Naive B cell (primary cell): ENCODE measurements around the gene LPCAT2. TPM values are rescaled to one million over a fixed set of nuclear protein-coding genes. Genes with fewer than 3 reads are reported as not detected.

Experiments used
- ATAC-seq, 2 donors: fragments of 150-1000 bp; cut with Tn5 transposase; 2 replicates each; pipeline ENCODE4 v1.10.0; 2021; ENCODE audit warnings: low read depth in 2 of 2, mild to moderate bottlenecking in 2 of 2, moderate library complexity in 2 of 2
- DNase-seq: peaks from one replicate; pipeline ENCODE4 v3.0.0; 2022
- H3K27ac Mint-ChIP-seq, 6 donors: one replicate each; pipeline ENCODE4 v1.8.0; 2020 to 2022; ENCODE audit warnings: mild to moderate bottlenecking in 6 of 6, mixed read lengths in 6 of 6, moderate library complexity in 5 of 6, inconsistent platforms in 2 of 6
- H3K27me3 Mint-ChIP-seq, 3 donors: one replicate each; pipeline ENCODE4 v1.8.0; 2021 to 2022; ENCODE audit warnings: mixed read lengths in 3 of 3, mild to moderate bottlenecking in 1 of 3
- H3K36me3 Mint-ChIP-seq, 2 donors: one replicate each; pipeline ENCODE4 v1.8.0; 2020 to 2022; ENCODE audit warnings: mixed read lengths in 2 of 2, inconsistent platforms in 1 of 2, mild to moderate bottlenecking in 1 of 2
- H3K4me1 Mint-ChIP-seq, 3 donors: one replicate each; pipeline ENCODE4 v1.8.0; 2020 to 2022; ENCODE audit warnings: mixed read lengths in 3 of 3, inconsistent platforms in 1 of 3, mild to moderate bottlenecking in 1 of 3, moderate library complexity in 1 of 3
- H3K4me3 Mint-ChIP-seq, 8 donors: one replicate each; pipeline ENCODE4 v1.8.0; 2020 to 2022; ENCODE audit warnings: mild to moderate bottlenecking in 8 of 8, mixed read lengths in 8 of 8, moderate library complexity in 8 of 8, inconsistent platforms in 2 of 8
- H3K9me3 Mint-ChIP-seq, 7 donors: one replicate each; pipeline ENCODE4 v1.8.0; 2020 to 2022; ENCODE audit warnings: mixed read lengths in 7 of 7, mild to moderate bottlenecking in 5 of 7, inconsistent platforms in 2 of 7, moderate library complexity in 1 of 7
- polyA plus RNA-seq, 6 donors: library from polyadenylated mRNA; unstranded; fragments of 300-500 nt; fragmentation: Illumina TruSeq; gene quantifications; one replicate each; pipeline ENCODE4 v1.2.3, GENCODE V29; 2021; ENCODE audit warnings: low read depth in 6 of 6

LPCAT2 gene
- polyA plus RNA-seq, 6 donors from 2014 or later = 0.53 to 1.3 (median 0.61) TPM; not detected in 1

- ATAC-seq (no peak), DNase-seq (no peak)
- Mint-ChIP-seq H3K4me1 (no peaks in the 10 kb centered on the region), H3K27ac (no peak overlapping the region), H3K36me3 (no peaks in the 10 kb centered on the region), H3K9me3 (peaks cover 0 to 8% (median 5%) of the 10 kb centered on the region in 7 donors), H3K4me3 (no peak overlapping the region), H3K27me3 (peaks cover 0 to 11% (median 0%) of the 10 kb centered on the region in 3 donors)
Observed at GRCh38 chr16:55622930-55623561, 114.2 kb downstream of the LPCAT2 start.

GRCh38 chr16:55623640-55624039 lies 114.8 kb downstream of the LPCAT2 start:
- DNase-seq = no peak
- H3K27me3 Mint-ChIP-seq = peaks cover 0 to 6% (median 4%) of the 10 kb centered on the region in 3 donors
- H3K9me3 Mint-ChIP-seq = peaks cover 0 to 8% (median 5%) of the 10 kb centered on the region in 7 donors
- no peaks in the 10 kb centered on the region for H3K4me1 Mint-ChIP-seq
- H3K27ac Mint-ChIP-seq = no peak overlapping the region
- ATAC-seq = no peak
- no peak overlapping the region for H3K4me3 Mint-ChIP-seq
- H3K36me3 Mint-ChIP-seq = no peaks in the 10 kb centered on the region

- ATAC-seq (no peak), DNase-seq (no peak)
- Mint-ChIP-seq H3K4me1 (no peaks in the 10 kb centered on the region), H3K36me3 (no peaks in the 10 kb centered on the region), H3K27ac (peak overlapping the region in 1 of 6 donors; percentile 41), H3K27me3 (peaks cover 4 to 9% (median 4%) of the 10 kb centered on the region in 3 donors), H3K9me3 (peaks cover 0 to 8% (median 5%) of the 10 kb centered on the region in 7 donors), H3K4me3 (no peak overlapping the region)
Observed at GRCh38 chr16:55624696-55625095, 115.8 kb downstream of the LPCAT2 start.

GRCh38 chr16:55625843-55626242 lies 117.0 kb downstream of the LPCAT2 start:
- no peak overlapping the region for H3K27ac Mint-ChIP-seq
- DNase-seq = no peak
- no peak for ATAC-seq
- no peaks in the 10 kb centered on the region for H3K36me3 Mint-ChIP-seq
- H3K9me3 Mint-ChIP-seq = peaks cover 0 to 2% (median 0%) of the 10 kb centered on the region in 7 donors
- peaks cover 9 to 14% (median 13%) of the 10 kb centered on the region in 3 donors for H3K27me3 Mint-ChIP-seq
- no peak overlapping the region for H3K4me3 Mint-ChIP-seq
- no peaks in the 10 kb centered on the region for H3K4me1 Mint-ChIP-seq

- Mint-ChIP-seq H3K9me3 (peaks cover 0 to 5% (median 0%) of the 10 kb centered on the region in 7 donors), H3K4me1 (no peaks in the 10 kb centered on the region), H3K4me3 (no peak overlapping the region), H3K27ac (no peak overlapping the region), H3K27me3 (peaks cover 14 to 22% (median 20%) of the 10 kb centered on the region in 3 donors), H3K36me3 (no peaks in the 10 kb centered on the region)
- DNase-seq = no peak
- ATAC-seq = no peak
Observed at GRCh38 chr16:55628306-55628968, 119.6 kb downstream of the LPCAT2 start.

- DNase-seq = no peak
- ATAC-seq = no peak
- H3K9me3 Mint-ChIP-seq = peaks cover 0 to 3% (median 0%) of the 10 kb centered on the region in 7 donors
- H3K27ac Mint-ChIP-seq = no peak overlapping the region
- H3K4me1 Mint-ChIP-seq = peaks cover 0 to 8% (median 0%) of the 10 kb centered on the region in 3 donors
- no peak overlapping the region for H3K4me3 Mint-ChIP-seq
- peaks cover 20 to 22% (median 21%) of the 10 kb centered on the region in 3 donors for H3K27me3 Mint-ChIP-seq
- H3K36me3 Mint-ChIP-seq = no peaks in the 10 kb centered on the region
Observed at GRCh38 chr16:55630774-55631173, 121.9 kb downstream of the LPCAT2 start.

GRCh38 chr16:55632259-55632658 lies 123.4 kb downstream of the LPCAT2 start:
- ATAC-seq = no peak
- no peak overlapping the region for H3K4me3 Mint-ChIP-seq
- H3K4me1 Mint-ChIP-seq = peaks cover 0 to 8% (median 0%) of the 10 kb centered on the region in 3 donors

GRCh38 chr16:55634193-55634592 lies 125.3 kb downstream of the LPCAT2 start:
- H3K27me3 Mint-ChIP-seq = peaks cover 27 to 37% (median 30%) of the 10 kb centered on the region in 3 donors
- H3K36me3 Mint-ChIP-seq = no peaks in the 10 kb centered on the region
- DNase-seq (no peak), ATAC-seq (no peak)
- H3K27ac Mint-ChIP-seq = no peak overlapping the region
- H3K9me3 Mint-ChIP-seq = peaks cover 0 to 3% (median 0%) of the 10 kb centered on the region in 7 donors
- H3K4me3 Mint-ChIP-seq = no peak overlapping the region
- H3K4me1 Mint-ChIP-seq = peaks cover 0 to 8% (median 0%) of the 10 kb centered on the region in 3 donors

More at GRCh38 chr16:55632259-55632658, 123.4 kb downstream of the LPCAT2 start:
- H3K27ac Mint-ChIP-seq = no peak overlapping the region
- H3K27me3 Mint-ChIP-seq = peaks cover 22 to 26% (median 25%) of the 10 kb centered on the region in 3 donors
- no peak for DNase-seq
- no peaks in the 10 kb centered on the region for H3K36me3 Mint-ChIP-seq
- peaks cover 0 to 3% (median 0%) of the 10 kb centered on the region in 7 donors for H3K9me3 Mint-ChIP-seq

Other genes with a start within 250 kb of the LPCAT2 start
- gene IRX6, start 184.9 kb upstream of the LPCAT2 start, polyA plus RNA-seq = not detected
- not detected for gene MMP2, start 29.9 kb upstream of the LPCAT2 start, polyA plus RNA-seq
- not detected for gene CAPNS2, start 57.6 kb downstream of the LPCAT2 start, polyA plus RNA-seq
- not detected for gene SLC6A2, start 146.9 kb downstream of the LPCAT2 start, polyA plus RNA-seq